Activated CD4-positive, alpha-beta memory T cell treated with anti-CD3 and anti-CD28 coated beads for 36 hours (primary cell): ENCODE data around the gene COX6B1. TPM values are rescaled to one million over a fixed set of nuclear protein-coding genes. Genes with fewer than 3 reads are reported as not detected.

ENCODE experiments used
- CTCF ChIA-PET: fragments of 350-600 bp; sonication (Branson Sonifier 250); formaldehyde crosslinking; loops from one replicate; lab custom pipeline; 2021; ENCODE audit warnings: antibody characterized with exemption, inconsistent platforms; lab: Charles Lee
- POLR2A ChIA-PET: fragments of 350-600 bp; sonication (Branson Sonifier 250); formaldehyde crosslinking; loops from one replicate; lab custom pipeline; 2021; ENCODE audit warnings: antibody characterized with exemption; lab: Charles Lee
- DNase-seq: peaks from one replicate; pipeline ENCODE4 v3.0.0-alpha.2; 2020
- H3K27ac Mint-ChIP-seq: one replicate; pipeline ENCODE4 v1.8.0; 2021; ENCODE audit warnings: mixed read lengths
- H3K27me3 Mint-ChIP-seq: one replicate; pipeline ENCODE4 v1.8.0; 2021; ENCODE audit warnings: mixed read lengths
- H3K36me3 Mint-ChIP-seq: one replicate; pipeline ENCODE4 v1.8.0; 2021; ENCODE audit warnings: mixed read lengths
- H3K4me1 Mint-ChIP-seq: one replicate; pipeline ENCODE4 v1.8.0; 2021; ENCODE audit warnings: low read depth, mixed read lengths
- H3K4me3 Mint-ChIP-seq: one replicate; pipeline ENCODE4 v1.8.0; 2021; ENCODE audit warnings: mild to moderate bottlenecking, mixed read lengths
- H3K9me3 Mint-ChIP-seq: one replicate; pipeline ENCODE4 v1.8.0; 2021; ENCODE audit warnings: mixed read lengths
- intact Hi-C: fragments of 100-400 bp; cut with micrococcal nuclease; formaldehyde crosslinking; loops from one replicate; pipeline ENCODE4 v1.15.1; 2023
- total RNA-seq, 2 experiments: library from RNA; stranded (reverse); gene quantifications; one replicate each; pipeline ENCODE4 v1.2.3, GENCODE V29; 2021

COX6B1 gene
- total RNA-seq, 2 experiments from 2014 or later = 444 to 453 TPM

- no peak for DNase-seq
- H3K36me3 Mint-ChIP-seq = no peaks in the 10 kb centered on the region
- no peaks in the 10 kb centered on the region for H3K9me3 Mint-ChIP-seq
- CTCF ChIA-PET = interaction anchor here (1.1 to 16.2 kb wide), 5 partner anchors 17 to 187 kb away, joined by 4 to 197 read pairs (median 10); partner anchors contain the start of genes IGFLR1 and LIN37
- POLR2A ChIA-PET = interaction anchor here (1.0 to 6.9 kb wide), 3 partner anchors 17 to 81 kb away, joined by 4 to 64 read pairs (median 7); no protein-coding TSS in a partner anchor
- intact Hi-C loops = loop anchor here (2.0 kb wide), 1 partner anchor 45 kb away; no protein-coding TSS in a partner anchor
- H3K27ac Mint-ChIP-seq = no peak overlapping the region
- peaks cover 14% of the 10 kb centered on the region for H3K4me1 Mint-ChIP-seq
- H3K27me3 Mint-ChIP-seq = no peaks in the 10 kb centered on the region
- no peak overlapping the region for H3K4me3 Mint-ChIP-seq
Measured at GRCh38 chr19:35695895-35696422, 47.8 kb downstream of the COX6B1 start.

GRCh38 chr19:35696835-35697234 lies 48.7 kb downstream of the COX6B1 start:
- CTCF ChIA-PET = interaction anchor here (1.1 to 16.2 kb wide), 5 partner anchors 10 to 186 kb away, joined by 3 to 197 read pairs (median 5); partner anchors contain the start of gene LIN37
- Mint-ChIP-seq H3K9me3 (no peaks in the 10 kb centered on the region), H3K27me3 (no peaks in the 10 kb centered on the region), H3K4me1 (peaks cover 14% of the 10 kb centered on the region), H3K27ac (peak overlapping the region; percentile 23), H3K4me3 (no peak overlapping the region), H3K36me3 (no peaks in the 10 kb centered on the region)
- POLR2A ChIA-PET = interaction anchor here (1.0 to 6.9 kb wide), 2 partner anchors 16 to 22 kb away, joined by 7 to 64 read pairs; no protein-coding TSS in a partner anchor
- intact Hi-C loops = loop anchor here (2.0 kb wide), 1 partner anchor 44 kb away; no protein-coding TSS in a partner anchor
- peak; percentile 61 for DNase-seq

- CTCF ChIA-PET = interaction anchor here (0.9 to 16.2 kb wide), 9 partner anchors 8 to 229 kb away, joined by 3 to 197 read pairs (median 5); partner anchors contain the start of gene LIN37
- intact Hi-C loops = loop anchor here (1.0 kb wide), 1 partner anchor 9 kb away; no protein-coding TSS in a partner anchor
- Mint-ChIP-seq H3K9me3 (no peaks in the 10 kb centered on the region), H3K36me3 (peaks cover 2% of the 10 kb centered on the region), H3K27me3 (no peaks in the 10 kb centered on the region), H3K4me3 (peak overlapping the region; percentile 93), H3K27ac (peak overlapping the region; percentile 94), H3K4me1 (peaks cover 3% of the 10 kb centered on the region)
- POLR2A ChIA-PET = interaction anchor here (0.6 to 3.4 kb wide), 11 partner anchors 11 to 228 kb away, joined by 3 to 96 read pairs (median 3); partner anchors contain the start of genes COX6B1, IGFLR1, KMT2B and LIN37
- peak; percentile 97 for DNase-seq
Measured at GRCh38 chr19:35702223-35703012, 54.3 kb downstream of the COX6B1 start.

GRCh38 chr19:35703343-35703742 lies 55.2 kb downstream of the COX6B1 start:
- ChIA-PET CTCF (interaction anchor here (1.1 to 16.2 kb wide), 5 partner anchors 9 to 45 kb away, joined by 3 to 197 read pairs (median 6); partner anchors contain the start of gene LIN37), POLR2A (interaction anchor here (3.4 kb wide), 1 partner anchor 10 kb away, joined by 96 read pairs; no protein-coding TSS in a partner anchor)
- intact Hi-C loops = no loop called here
- peaks cover 2% of the 10 kb centered on the region for H3K36me3 Mint-ChIP-seq
- H3K9me3 Mint-ChIP-seq = no peaks in the 10 kb centered on the region
- no peak overlapping the region for H3K4me3 Mint-ChIP-seq
- H3K27me3 Mint-ChIP-seq = no peaks in the 10 kb centered on the region
- H3K4me1 Mint-ChIP-seq = peaks cover 3% of the 10 kb centered on the region
- no peak overlapping the region for H3K27ac Mint-ChIP-seq
- no peak for DNase-seq

- peaks cover 10% of the 10 kb centered on the region for H3K4me1 Mint-ChIP-seq
- H3K27me3 Mint-ChIP-seq = no peaks in the 10 kb centered on the region
- H3K4me3 Mint-ChIP-seq = no peak within 1 kb of the TSS
- intact Hi-C loops = no loop called here
- ChIA-PET POLR2A (interaction anchor here (3.4 kb wide), 1 partner anchor 9 kb away, joined by 96 read pairs; no protein-coding TSS in a partner anchor), CTCF (interaction anchor here (1.2 to 16.2 kb wide), 3 partner anchors 9 to 36 kb away, joined by 3 to 197 read pairs (median 3); no protein-coding TSS in a partner anchor)
- no peak within 1 kb of the TSS for H3K27ac Mint-ChIP-seq
- DNase-seq = peak; percentile 40
- H3K36me3 Mint-ChIP-seq = peaks cover 2% of the 10 kb centered on the region
- H3K9me3 Mint-ChIP-seq = no peaks in the 10 kb centered on the region
Measured at GRCh38 chr19:35704218-35704617, 56.1 kb downstream of the COX6B1 start, which contains the start of gene ZBTB32. TSS of gene ZBTB32 (plus strand) at chr19:35704558. CDS start at chr19:35714627, 10,069 bp downstream.

Other genes with a start within 250 kb of the COX6B1 start
- not detected for gene FFAR2, start 200.1 kb upstream of the COX6B1 start, total RNA-seq
- not detected for gene KRTDAP, start 157.9 kb upstream of the COX6B1 start, total RNA-seq
- gene DMKN, start 134.7 kb upstream of the COX6B1 start, total RNA-seq = 1 to 10 TPM; 2.1 to 2.4 TPM
- gene SBSN, start 120.0 kb upstream of the COX6B1 start, total RNA-seq = under 1 TPM in 1 of 2 experiments, not detected in 1; 0.10 TPM
- not detected for gene GAPDHS, start 114.9 kb upstream of the COX6B1 start, total RNA-seq
- gene TMEM147, start 102.7 kb upstream of the COX6B1 start, total RNA-seq = 10 to 100 TPM; 73.5 to 81.9 TPM
- not detected for gene ATP4A, start 84.7 kb upstream of the COX6B1 start, total RNA-seq
- not detected for gene PMIS2, start 62.1 kb upstream of the COX6B1 start, total RNA-seq
- 10 to 100 TPM; 36.6 to 43.1 TPM for gene HAUS5, start 35.6 kb upstream of the COX6B1 start, total RNA-seq
- 10 to 100 TPM; 86.4 to 88.0 TPM for gene RBM42, start 19.3 kb upstream of the COX6B1 start, total RNA-seq
- under 1 TPM; 0.70 to 0.83 TPM for gene ETV2, start 6.6 kb upstream of the COX6B1 start, total RNA-seq
- gene UPK1A, start 18.2 kb downstream of the COX6B1 start, total RNA-seq = 1 to 10 TPM in 1 of 2 experiments, under 1 TPM in 1; 0.90 to 1.0 TPM
- 100 to 1,000 TPM; 226 to 228 TPM for gene ZBTB32, start 56.2 kb downstream of the COX6B1 start, total RNA-seq
- gene KMT2B, start 69.7 kb downstream of the COX6B1 start, total RNA-seq = 10 to 100 TPM; 47.0 to 54.2 TPM
- gene IGFLR1, start 94.1 kb downstream of the COX6B1 start, total RNA-seq = 10 to 100 TPM; 90.1 to 92.8 TPM
- gene U2AF1L4, start 97.1 kb downstream of the COX6B1 start, total RNA-seq = 10 to 100 TPM; 34.6 to 37.8 TPM
- gene PSENEN, start 97.3 kb downstream of the COX6B1 start, total RNA-seq = 10 to 100 TPM; 46.7 to 47.9 TPM
- gene LIN37, start 100.3 kb downstream of the COX6B1 start, total RNA-seq = 1 to 10 TPM; 7.5 TPM
- gene HSPB6, start 108.7 kb downstream of the COX6B1 start, total RNA-seq = under 1 TPM; 0.36 to 0.53 TPM
- gene PROSER3, start 109.9 kb downstream of the COX6B1 start, total RNA-seq = 10 to 100 TPM; 38.4 to 40.0 TPM
- 10 to 100 TPM; 35.0 to 39.3 TPM for gene ARHGAP33, start 127.2 kb downstream of the COX6B1 start, total RNA-seq
- not detected for gene PRODH2, start 164.5 kb downstream of the COX6B1 start, total RNA-seq
- gene NPHS1, start 204.2 kb downstream of the COX6B1 start, total RNA-seq = not detected
- under 1 TPM; 0.78 to 0.92 TPM for gene KIRREL2, start 208.6 kb downstream of the COX6B1 start, total RNA-seq
- 1 to 10 TPM; 1.2 to 2.6 TPM for gene APLP1, start 220.3 kb downstream of the COX6B1 start, total RNA-seq